ENCODE data around the gene TMEM19. TPM values are rescaled to one million over a fixed set of nuclear protein-coding genes. Genes with fewer than 3 reads are reported as not detected.

The TMEM19 gene
- total RNA-seq, 1 experiment from 2014 or later, result 18.9 TPM

DNA sequence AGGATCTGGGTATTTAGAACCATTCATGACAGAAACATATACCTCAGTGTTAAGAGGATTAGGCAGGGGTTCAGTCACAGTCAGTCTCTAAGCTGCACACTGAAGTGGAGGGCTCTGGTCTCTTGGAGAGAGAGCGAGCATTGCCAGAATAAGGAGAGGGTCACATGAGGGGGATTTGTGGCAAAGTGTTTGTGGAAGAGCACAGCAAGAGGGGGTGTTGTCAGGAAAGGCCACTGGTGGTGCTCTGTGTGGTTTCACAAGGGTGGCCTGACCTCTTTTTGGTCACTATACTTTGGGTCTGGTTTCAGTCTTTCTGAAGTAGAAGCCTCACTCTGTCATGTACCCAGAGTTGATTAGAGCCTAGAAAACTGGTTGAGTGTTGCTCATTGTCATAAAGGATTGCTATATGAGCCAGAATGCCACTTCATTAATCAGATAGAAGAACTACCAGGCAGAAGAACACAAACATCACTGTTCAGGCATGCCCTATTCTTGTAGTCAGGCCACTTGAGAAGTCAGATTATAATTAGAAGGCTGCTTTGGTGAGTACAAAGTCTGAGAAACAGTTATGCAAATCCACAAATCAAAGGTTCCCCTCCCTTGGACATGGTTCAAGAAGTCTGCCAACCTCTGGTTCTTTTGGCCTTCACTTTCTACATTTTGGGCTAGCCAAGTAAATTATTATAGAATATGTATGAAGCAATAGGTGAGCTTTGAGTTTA lies 8.4 kb downstream of the TMEM19 start (continued):
- TF ChIP-seq, protein P1, sequence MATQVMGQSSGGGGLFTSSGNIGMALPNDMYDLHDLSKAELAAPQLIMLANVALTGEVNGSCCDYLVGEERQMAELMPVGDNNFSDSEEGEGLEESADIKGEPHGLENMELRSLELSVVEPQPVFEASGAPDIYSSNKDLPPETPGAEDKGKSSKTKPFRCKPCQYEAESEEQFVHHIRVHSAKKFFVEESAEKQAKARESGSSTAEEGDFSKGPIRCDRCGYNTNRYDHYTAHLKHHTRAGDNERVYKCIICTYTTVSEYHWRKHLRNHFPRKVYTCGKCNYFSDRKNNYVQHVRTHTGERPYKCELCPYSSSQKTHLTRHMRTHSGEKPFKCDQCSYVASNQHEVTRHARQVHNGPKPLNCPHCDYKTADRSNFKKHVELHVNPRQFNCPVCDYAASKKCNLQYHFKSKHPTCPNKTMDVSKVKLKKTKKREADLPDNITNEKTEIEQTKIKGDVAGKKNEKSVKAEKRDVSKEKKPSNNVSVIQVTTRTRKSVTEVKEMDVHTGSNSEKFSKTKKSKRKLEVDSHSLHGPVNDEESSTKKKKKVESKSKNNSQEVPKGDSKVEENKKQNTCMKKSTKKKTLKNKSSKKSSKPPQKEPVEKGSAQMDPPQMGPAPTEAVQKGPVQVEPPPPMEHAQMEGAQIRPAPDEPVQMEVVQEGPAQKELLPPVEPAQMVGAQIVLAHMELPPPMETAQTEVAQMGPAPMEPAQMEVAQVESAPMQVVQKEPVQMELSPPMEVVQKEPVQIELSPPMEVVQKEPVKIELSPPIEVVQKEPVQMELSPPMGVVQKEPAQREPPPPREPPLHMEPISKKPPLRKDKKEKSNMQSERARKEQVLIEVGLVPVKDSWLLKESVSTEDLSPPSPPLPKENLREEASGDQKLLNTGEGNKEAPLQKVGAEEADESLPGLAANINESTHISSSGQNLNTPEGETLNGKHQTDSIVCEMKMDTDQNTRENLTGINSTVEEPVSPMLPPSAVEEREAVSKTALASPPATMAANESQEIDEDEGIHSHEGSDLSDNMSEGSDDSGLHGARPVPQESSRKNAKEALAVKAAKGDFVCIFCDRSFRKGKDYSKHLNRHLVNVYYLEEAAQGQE (IDR thresholded peaks at IDR 0.05; ENCODE audit: low read depth), result no peak
- TF ChIP-seq EZH2 (IDR thresholded peaks at IDR 0.05), result no peak
- no peak for TF ChIP-seq POLR2A (IDR thresholded peaks at IDR 0.05; ENCODE audit: borderline replicate concordance, extremely low read depth, insufficient read depth, insufficient read length)
- TF ChIP-seq, protein P2, sequence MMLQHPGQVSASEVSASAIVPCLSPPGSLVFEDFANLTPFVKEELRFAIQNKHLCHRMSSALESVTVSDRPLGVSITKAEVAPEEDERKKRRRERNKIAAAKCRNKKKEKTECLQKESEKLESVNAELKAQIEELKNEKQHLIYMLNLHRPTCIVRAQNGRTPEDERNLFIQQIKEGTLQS (IDR thresholded peaks at IDR 0.05), result no peak
- no peak for TF ChIP-seq SIN3A (IDR thresholded peaks at IDR 0.05; ENCODE audit: low read depth)
- TF ChIP-seq RAD21 (IDR thresholded peaks at IDR 0.05; ENCODE audit: low read depth), result no peak
- TF ChIP-seq JUND (IDR thresholded peaks at IDR 0.05), result no peak
- no peak for TF ChIP-seq POLR2AphosphoS5 (IDR thresholded peaks at IDR 0.05; ENCODE audit: low read depth, low read length)
- TF ChIP-seq ZFX (IDR thresholded peaks at IDR 0.05), result no peak
- TF ChIP-seq, protein P3, sequence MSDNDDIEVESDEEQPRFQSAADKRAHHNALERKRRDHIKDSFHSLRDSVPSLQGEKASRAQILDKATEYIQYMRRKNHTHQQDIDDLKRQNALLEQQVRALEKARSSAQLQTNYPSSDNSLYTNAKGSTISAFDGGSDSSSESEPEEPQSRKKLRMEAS (IDR thresholded peaks at IDR 0.05), result no peak
- TF ChIP-seq CBX3 (IDR thresholded peaks at IDR 0.05; ENCODE audit: low read depth), result no peak
- no peak for TF ChIP-seq EZH2phosphoT487 (IDR thresholded peaks at IDR 0.05; ENCODE audit: borderline replicate concordance)

DNA sequence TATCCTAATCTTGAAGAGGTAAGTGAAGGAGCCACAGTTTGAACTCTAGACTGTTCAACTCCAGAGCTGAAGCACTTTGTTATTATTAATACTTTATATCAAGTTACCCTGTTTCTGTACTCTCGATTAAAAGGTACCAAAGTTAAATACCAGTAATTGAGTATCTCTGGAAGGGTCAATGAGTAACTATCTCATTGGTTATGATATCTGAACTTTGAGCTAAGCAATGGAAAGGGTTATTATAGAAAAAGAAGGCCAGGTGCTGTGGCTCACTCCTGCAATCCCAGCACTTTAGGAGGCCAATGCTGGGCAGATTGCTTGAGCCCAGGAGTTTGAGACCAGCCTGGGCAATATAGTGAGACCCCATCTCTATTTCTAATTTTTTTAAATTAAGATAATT lies 9.9 kb downstream of the TMEM19 start:
- no peak for ATAC-seq
- ChIA-PET RAD21 (ENCODE audit: low non-redundant PET in 1 of 2, low total read pairs in 2 of 2, uncharacterized antibody in 2 of 2, unreplicated experiment in 2 of 2) (no interaction called here), POLR2A (no interaction called here), CTCF (no interaction called here)
- H3K9me3 ChIP-seq (ENCODE audit: control insufficient read depth in 1 of 2, insufficient read depth in 1 of 2, low read depth in 1 of 2, low read length in 2 of 2), result no peaks in the 10 kb centered on the region
- H2AFZ ChIP-seq (ENCODE audit: low read depth, low read length, poor library complexity, severe bottlenecking), result no peak overlapping the region
- H4K20me1 ChIP-seq (ENCODE audit: insufficient read depth), result no peaks in the 10 kb centered on the region
- DNase-seq (ENCODE audit: low read depth, low spot score), result no peak
- H3K27me3 ChIP-seq (ENCODE audit: insufficient read depth, low read length), result no peaks in the 10 kb centered on the region
- intact Hi-C loops (cut with micrococcal nuclease), result no loop called here
- no peak for TF ChIP-seq EZH2 (IDR thresholded peaks at IDR 0.05)
- no peak for TF ChIP-seq YY1 (IDR thresholded peaks at IDR 0.05; ENCODE audit: extremely low read depth, insufficient replicate concordance, low read depth, low read length)
- TF ChIP-seq POLR2AphosphoS5 (IDR thresholded peaks at IDR 0.05; ENCODE audit: low read depth, low read length), result no peak
- TF ChIP-seq, protein P4, sequence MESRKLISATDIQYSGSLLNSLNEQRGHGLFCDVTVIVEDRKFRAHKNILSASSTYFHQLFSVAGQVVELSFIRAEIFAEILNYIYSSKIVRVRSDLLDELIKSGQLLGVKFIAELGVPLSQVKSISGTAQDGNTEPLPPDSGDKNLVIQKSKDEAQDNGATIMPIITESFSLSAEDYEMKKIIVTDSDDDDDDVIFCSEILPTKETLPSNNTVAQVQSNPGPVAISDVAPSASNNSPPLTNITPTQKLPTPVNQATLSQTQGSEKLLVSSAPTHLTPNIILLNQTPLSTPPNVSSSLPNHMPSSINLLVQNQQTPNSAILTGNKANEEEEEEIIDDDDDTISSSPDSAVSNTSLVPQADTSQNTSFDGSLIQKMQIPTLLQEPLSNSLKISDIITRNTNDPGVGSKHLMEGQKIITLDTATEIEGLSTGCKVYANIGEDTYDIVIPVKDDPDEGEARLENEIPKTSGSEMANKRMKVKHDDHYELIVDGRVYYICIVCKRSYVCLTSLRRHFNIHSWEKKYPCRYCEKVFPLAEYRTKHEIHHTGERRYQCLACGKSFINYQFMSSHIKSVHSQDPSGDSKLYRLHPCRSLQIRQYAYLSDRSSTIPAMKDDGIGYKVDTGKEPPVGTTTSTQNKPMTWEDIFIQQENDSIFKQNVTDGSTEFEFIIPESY (IDR thresholded peaks at IDR 0.05; ENCODE audit: extremely low read depth, insufficient replicate concordance, low read length), result no peak
- TF ChIP-seq, protein P2 (IDR thresholded peaks at IDR 0.05), result no peak
- TF ChIP-seq SIN3A (IDR thresholded peaks at IDR 0.05; ENCODE audit: low read depth), result no peak
- TF ChIP-seq EGR1 (IDR thresholded peaks at IDR 0.05; ENCODE audit: low read depth), result no peak
- no peak for TF ChIP-seq TCF7L2 (IDR thresholded peaks at IDR 0.05; ENCODE audit: borderline replicate concordance, extremely low read depth, insufficient read depth, insufficient read length)
- TF ChIP-seq RAD21 (IDR thresholded peaks at IDR 0.05; ENCODE audit: low read depth), result no peak
- TF ChIP-seq EZH2phosphoT487 (IDR thresholded peaks at IDR 0.05; ENCODE audit: borderline replicate concordance), result no peak
- TF ChIP-seq ZNF274 (IDR thresholded peaks at IDR 0.05; ENCODE audit: low read depth, low read length), result no peak
- TF ChIP-seq FOSL1 (IDR thresholded peaks at IDR 0.05; ENCODE audit: low read depth), result no peak
- TF ChIP-seq ZFX (IDR thresholded peaks at IDR 0.05), result no peak
- no peaks in the 10 kb centered on the region for H3K79me2 ChIP-seq (ENCODE audit: insufficient read depth, low read length)
- BruUV-seq (replicated peaks), result no TSS peak
- no peak overlapping the region for H3K9ac ChIP-seq (ENCODE audit: low read length)
- H3K36me3 ChIP-seq (ENCODE audit: control insufficient read depth in 1 of 2, insufficient read depth in 2 of 2, low read length in 2 of 2), result peaks cover 0 to 4% of the 10 kb centered on the region in 2 experiments; a peak in 2 of 4 replicates
- no peak overlapping the region for H3K4me2 ChIP-seq (ENCODE audit: low read length)
- no peaks in the 10 kb centered on the region for H3K4me1 ChIP-seq (ENCODE audit: control insufficient read depth in 1 of 2, insufficient read depth in 2 of 2, low read length in 2 of 2)
- no peak overlapping the region for H3K27ac ChIP-seq (ENCODE audit: low read depth, low read length)
- no peaks in the 10 kb centered on the region for H3K9me2 ChIP-seq (ENCODE audit: insufficient read depth)
- H3K4me3 ChIP-seq (replicated peaks in 1 of 2; ENCODE audit: low read depth in 1 of 2, low read length in 2 of 2), result no peak overlapping the region
